Stimulated activated CD8-positive, alpha-beta memory T cell treated with anti-CD3 and anti-CD28 coated beads, Interleukin-4, amount 100 ng/mL, for 4 hours (primary cell): Measurements from ENCODE around the gene GEMIN5.
A peak's percentile ranks its signal among the peaks of the same experiment; 100 is the strongest.

Source experiments
- DNase-seq, 2 donors: peaks; one replicate each; pipeline ENCODE4 v3.0.0-alpha.2; 2020; ENCODE audit warnings: low read depth in 2 of 2, low spot score in 1 of 2

The GEMIN5 gene

GRCh38 chr5:154885439-154885838, 52.6 kb downstream of the GEMIN5 start:
- DNase-seq = no peak

GRCh38 chr5:154884424-154884823, 53.6 kb downstream of the GEMIN5 start:
- DNase-seq = no peak

DNA sequence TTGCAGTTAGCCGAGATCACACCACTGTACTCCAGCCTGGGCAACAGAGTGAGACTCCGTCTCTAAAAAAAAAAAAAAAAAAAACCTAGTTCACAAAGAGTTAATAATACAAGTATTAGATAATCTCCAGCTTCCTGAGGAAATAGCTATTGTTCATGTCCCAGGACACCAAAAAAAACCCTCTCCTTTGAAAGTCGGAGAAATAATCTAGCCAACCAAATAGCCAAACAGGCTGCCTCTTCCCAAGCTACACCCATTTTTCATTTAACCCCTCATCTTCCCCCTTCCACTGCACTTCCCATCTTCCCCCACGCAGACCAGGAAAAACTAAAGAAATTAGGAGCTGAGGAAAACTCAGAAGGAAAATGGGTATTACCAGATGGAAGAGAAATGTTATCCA, 56.0 kb downstream of the GEMIN5 start:
- no peak for DNase-seq

DNA sequence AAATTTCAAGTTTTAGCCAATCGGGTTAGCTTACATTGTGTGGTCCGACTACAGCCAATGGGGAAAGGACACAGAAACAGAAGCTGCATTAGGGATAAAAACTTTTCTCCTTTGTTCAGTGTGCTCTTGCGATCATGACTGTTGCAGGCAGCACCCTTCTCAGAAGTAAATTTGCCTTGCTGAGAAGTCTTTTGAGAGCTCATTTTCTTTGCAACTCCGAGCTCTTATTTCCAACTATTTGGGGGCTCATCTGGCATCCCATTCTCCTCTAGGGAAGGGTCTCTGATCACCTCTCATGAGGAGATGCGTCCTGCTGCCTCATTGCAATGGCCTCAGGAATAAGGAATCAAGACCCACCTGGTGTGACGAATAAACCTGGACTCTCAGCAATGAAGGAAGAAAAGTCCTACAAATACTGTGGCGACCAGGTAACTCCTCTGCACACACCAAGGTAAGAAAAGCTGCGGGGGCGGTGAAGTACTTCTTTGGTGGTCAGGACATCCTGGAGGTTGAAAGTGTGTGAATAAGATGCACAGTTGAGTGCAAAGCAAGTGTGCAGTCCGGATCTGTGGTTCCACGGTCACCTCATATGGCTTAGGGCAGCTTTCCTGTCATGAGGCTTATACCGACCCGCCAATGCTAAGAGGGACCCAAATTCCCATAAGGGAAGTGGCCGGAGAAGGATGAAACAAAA, 59.2 kb downstream of the GEMIN5 start:
- DNase-seq = no peak

GRCh38 chr5:154873791-154874331, 64.2 kb downstream of the GEMIN5 start:
- DNase-seq = no peak

- no peak for DNase-seq
Observed at GRCh38 chr5:154871734-154872133, 66.3 kb downstream of the GEMIN5 start.

- DNase-seq = no peak
Observed at GRCh38 chr5:154868702-154869101, 69.3 kb downstream of the GEMIN5 start.

DNA sequence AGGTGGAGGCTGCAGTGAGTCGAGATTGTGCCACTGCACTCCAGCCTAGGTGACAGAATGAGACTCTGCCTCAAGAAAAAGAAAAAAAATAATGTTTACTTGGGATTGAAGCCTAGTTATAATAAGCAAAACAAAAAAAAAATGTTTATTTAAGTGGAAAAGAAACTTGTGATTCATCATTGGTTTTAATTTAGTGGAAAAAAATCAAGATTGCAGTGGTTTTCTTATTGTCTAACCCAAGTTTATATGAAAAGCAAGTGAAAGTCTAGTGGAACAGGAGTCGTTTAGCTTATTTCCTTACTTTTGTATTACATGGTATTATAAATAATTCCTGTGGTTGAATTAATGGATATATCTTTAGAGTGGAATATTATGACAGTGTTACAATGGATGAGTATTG, 71.2 kb downstream of the GEMIN5 start:
- no peak for DNase-seq

GRCh38 chr5:154865466-154866184, 72.4 kb downstream of the GEMIN5 start:
- no peak for DNase-seq

DNA sequence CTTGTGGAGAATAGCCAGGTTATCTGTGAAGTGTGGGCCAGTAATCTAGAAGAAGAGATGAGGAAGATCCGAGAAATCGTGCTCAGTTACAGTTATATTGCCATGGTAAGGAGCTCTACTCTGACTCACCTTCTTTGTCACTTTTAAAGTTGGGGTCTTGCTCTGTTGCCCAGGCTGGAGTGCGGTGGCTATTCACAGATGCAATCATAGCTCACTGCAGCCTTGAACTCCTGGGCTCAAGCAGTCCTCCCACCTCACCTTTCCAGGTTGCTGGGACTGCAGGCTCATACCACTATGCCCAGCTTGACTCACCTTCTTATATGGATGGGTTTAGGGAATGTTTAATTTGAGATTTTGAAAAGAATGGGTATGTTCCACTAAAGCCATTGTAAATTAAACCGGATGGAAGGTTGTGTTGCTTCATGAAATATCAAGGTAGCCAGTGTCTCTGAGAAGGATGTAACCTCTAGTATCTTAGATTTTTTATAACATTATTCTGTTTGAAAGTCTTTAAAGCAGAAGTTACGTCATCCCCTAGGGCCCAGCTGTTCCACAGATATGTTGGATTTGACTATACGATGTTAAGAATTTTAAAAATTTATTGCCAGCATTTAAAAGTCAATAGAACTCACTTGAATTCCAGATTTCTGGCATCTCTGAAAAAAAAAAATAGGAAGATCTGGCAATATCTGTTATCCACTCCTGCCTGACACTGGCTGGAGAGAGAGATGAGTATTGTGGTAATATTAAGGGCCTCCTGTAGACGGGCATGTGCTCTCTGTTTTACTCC, 74.5 kb downstream of the GEMIN5 start:
- no peak for DNase-seq

- DNase-seq = no peak
Observed at GRCh38 chr5:154862766-154863165, 75.2 kb downstream of the GEMIN5 start.

DNA sequence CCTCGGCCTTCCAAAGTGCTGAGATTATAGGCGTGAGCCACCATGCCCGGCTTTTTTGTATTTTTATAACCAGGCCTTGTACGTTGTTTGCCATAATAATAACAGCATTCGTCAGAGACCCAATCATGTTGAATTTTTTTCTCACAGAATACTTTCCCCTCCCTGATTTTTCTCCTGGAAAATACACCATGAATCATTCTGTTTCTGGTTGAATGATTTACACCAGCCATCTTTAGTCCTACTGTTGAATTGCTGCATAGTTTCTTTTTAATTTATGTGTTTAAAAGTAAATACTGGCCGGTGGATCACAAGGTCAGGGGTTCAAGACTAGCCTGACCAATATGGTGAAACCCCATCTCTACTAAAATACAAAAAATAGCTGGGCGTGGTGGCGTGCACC, 76.1 kb downstream of the GEMIN5 start:
- DNase-seq = no peak

DNA sequence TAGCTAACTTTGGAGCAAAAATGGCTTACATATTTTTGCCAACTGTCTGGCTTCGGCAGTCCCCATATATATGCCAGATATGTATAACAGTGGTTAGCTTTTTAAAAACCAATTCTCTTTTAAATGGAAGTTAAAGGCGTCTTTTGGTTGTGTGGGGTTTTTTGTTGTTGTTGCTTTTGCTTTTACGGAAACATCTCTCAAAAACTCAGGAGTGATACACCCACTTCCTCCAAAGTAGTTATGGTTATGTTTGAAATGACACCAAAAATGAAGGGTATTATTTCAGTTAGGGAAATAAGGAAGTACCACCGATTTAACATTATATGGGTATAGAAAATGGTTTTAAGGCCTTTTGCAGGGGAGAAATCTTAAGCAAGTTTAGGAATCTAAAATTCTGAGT, 77.2 kb downstream of the GEMIN5 start:
- no peak for DNase-seq

DNA sequence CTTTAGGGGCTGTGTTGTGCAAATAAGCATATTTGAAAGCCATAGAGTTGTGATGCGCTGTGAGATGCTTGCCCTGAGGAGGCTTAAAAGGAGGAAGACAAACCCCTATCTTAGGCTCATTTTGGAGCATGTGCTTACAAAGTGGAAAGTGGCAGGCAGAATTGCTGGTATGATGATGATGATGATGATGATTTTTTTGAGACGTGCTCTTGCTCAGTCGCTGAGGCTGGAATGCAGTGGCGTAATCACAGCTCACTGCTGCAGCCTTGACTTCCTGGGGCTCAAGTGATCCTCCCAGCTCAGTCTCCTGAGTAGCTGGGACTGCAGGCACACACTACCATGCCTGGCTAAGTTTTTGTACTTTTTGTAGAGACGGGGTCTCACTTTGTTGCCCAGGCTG, 77.9 kb downstream of the GEMIN5 start:
- DNase-seq = no peak

DNA sequence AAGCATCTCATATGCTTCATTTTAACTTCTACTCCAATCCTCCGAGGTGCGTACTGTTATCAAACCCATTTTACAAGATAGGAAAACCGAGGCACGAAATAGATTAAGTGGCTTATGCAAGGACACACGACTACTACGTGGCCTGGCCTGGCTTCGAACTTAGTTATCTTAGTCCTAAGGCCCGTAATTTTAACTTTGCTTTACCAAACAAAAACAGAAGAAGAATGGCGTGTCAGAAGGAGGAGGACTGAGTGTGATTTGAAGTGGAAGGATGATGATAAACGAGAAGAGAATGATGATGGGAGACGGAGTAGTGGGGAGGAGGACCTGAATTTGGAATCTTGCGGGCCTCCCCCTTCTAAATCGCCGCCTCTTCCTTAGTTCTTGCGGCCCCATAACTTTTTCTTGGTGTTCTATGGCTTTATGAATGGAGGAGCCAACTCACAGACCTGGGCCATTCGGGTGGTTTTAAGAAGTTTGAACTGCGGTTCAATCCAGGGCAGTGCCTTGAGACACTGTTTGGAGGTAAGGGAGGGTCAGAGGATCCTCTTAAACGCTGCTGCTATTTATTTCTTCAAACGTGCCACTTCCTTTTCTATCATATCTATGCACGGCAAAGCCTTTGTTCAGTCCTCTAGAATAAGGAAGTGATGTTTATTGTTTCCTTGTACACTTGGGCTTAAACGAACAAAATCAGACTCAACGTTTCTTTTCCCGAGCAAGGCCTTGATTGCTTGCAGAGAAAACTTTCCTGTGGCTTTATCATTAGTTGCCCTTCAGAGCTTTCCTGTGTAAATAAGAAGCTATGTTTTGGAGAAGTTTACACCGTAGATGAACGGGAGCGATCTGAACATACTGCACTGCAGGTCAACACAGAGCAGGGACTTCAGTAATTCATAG, 78.8 kb downstream of the GEMIN5 start:
- no peak for DNase-seq

DNA sequence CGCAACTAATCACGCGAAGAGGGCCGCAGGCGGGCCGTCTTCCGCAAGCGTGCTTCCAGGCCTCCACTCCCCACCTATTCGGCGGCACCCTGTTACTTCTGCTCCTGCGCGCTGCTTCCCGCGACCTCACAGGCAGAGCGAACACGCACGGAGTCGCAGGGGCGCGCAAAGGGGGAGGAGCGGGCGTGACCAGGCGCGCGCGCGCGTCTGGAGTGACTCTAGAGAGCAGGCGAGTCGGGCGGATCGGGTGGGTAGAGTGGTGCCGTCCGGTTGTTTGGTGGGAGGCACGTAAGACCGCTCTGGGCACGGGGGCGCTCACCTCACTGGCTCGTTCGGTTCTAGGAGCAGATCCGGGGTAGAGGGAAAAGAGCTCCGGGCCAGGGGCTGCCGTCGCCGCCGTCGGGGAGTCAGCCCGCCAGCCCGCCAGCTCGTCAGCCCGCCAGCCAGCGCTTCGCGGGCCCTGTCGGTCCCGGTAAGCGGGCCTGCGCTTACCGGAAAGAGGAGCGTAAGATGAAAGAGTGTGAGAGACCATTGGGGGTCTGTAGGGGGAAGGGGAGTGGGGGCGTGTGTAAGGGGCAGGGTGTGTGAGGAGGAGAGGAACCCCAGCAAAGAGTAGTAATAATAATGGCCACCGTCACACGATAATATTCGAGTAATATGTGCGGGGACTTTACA, 79.6 kb downstream of the GEMIN5 start, which contains the start of gene CNOT8:
TSS of gene CNOT8 (plus strand) at position 331 of the 675 bp plus-strand sequence. CDS start 4,652 bp downstream, outside the sequence.
- peak; percentile 93 to 97 for DNase-seq

DNA sequence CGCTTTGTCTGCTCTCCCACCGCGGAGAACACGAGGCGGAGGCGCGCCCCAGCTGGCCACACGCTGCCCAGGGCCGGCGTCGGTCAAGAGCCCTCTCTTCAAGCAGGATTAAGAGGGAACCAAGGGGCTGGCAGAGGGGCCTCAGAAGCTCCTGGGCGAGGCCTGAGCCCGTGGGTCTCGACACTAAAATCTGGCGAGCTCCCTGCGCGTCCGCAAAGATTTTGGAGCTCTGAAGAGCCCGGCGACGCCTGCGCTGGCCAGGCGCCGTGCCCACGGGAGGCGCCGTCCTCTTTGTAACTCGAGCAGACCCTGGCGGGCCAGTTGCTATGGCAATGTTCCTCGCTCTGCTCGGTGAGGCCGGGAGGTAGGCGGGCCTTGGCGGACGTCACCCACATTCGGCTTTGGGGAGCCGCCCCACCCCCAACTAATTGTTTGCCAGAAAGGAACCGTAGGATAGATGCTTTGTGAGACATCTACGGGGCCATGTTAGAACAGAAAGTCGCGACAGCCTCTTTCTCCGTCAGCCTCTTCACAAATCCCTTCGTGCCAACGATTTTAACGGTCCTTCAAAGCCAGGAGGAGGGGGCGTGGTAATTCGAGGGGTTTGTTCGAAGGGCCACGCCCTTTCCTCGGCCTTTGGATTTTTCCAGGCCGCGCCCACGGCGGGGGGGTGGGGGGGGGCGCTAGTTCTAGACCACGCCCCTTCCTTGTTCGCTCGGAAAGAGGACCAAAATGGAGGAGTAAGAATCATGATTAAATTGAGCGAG, 80.3 kb downstream of the GEMIN5 start:
- DNase-seq = peak; percentile 43 to 75

DNA sequence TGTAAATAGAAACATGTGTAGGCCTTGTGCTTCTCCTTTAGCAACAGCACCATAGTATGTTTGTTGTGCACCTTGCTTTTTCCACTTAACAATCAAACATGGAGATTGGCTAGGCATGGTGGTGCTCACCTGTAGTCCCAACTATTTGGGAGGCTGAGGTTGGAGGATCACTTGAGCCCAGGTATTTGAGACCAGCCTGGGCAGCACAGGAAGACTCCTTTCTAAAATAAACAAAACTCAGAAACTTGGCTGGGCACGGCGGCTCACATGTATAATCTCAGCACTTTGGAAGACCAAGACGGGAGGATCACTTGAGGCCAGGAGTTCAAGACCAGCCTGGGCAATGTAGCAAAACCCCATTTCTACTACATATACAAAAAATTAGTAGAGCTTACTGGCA, 86.7 kb downstream of the GEMIN5 start:
- DNase-seq = no peak
